GM23338 (cell line): ENCODE results near the gene C1orf185. TPM values are rescaled to one million over a fixed set of nuclear protein-coding genes. Genes with fewer than 3 reads are reported as not detected.
A peak's percentile ranks its signal among the peaks of the same experiment; 100 is the strongest.

Source experiments
- ATAC-seq: fragments of 200-7000 bp; cut with Tn5 transposase; 3 replicates; pipeline ENCODE4 v1.9.1; 2020
- DNase-seq: peaks from one replicate; pipeline ENCODE4 v3.0.0-alpha.2; 2015; ENCODE audit warnings: low spot score
- H2AFZ ChIP-seq: fragments of 200-600 bp; sonication (generic); 2 replicates; pipeline ENCODE4 v1.8.0; 2016; ENCODE audit warnings: antibody characterized with exemption, mild to moderate bottlenecking, moderate library complexity
- H3F3A ChIP-seq: fragments of 200-600 bp; sonication (generic); replicated peaks from 2 replicates; pipeline ENCODE4 v1.8.0; 2017; ENCODE audit warnings: antibody characterized with exemption, mixed run types, low read depth
- H3K27ac ChIP-seq: fragments of 200-600 bp; sonication (generic); 2 replicates; pipeline ENCODE4 v1.6.1; 2016; ENCODE audit warnings: low read depth
- H3K27me3 ChIP-seq: fragments of 200-600 bp; sonication (generic); 2 replicates; pipeline ENCODE4 v1.8.0; 2016; ENCODE audit warnings: mild to moderate bottlenecking, mixed run types, moderate library complexity; ENCODE audit not compliant: insufficient read depth
- H3K36me3 ChIP-seq: fragments of 200-600 bp; sonication (generic); 2 replicates; pipeline ENCODE4 v1.8.0; 2016; ENCODE audit warnings: mild to moderate bottlenecking; ENCODE audit not compliant: insufficient read depth
- H3K4me1 ChIP-seq: fragments of 200-600 bp; sonication (generic); 2 replicates; pipeline ENCODE4 v1.8.0; 2016; ENCODE audit warnings: mild to moderate bottlenecking, moderate library complexity; ENCODE audit not compliant: insufficient read depth
- H3K4me2 ChIP-seq: fragments of 200-600 bp; sonication (generic); 2 replicates; pipeline ENCODE4 v1.7.1; 2017; ENCODE audit warnings: mixed run types
- H3K4me3 ChIP-seq: fragments of 200-600 bp; sonication (generic); 2 replicates; pipeline ENCODE4 v1.6.1; 2016; ENCODE audit warnings: mixed run types
- H3K79me2 ChIP-seq: fragments of 200-600 bp; sonication (generic); replicated peaks from 2 replicates; pipeline ENCODE4 v1.8.0; 2017; ENCODE audit warnings: mild to moderate bottlenecking; ENCODE audit not compliant: insufficient read depth
- H3K9me2 ChIP-seq: fragments of 200-600 bp; sonication (generic); 2 replicates; pipeline ENCODE4 v1.8.0; 2017; ENCODE audit not compliant: insufficient read depth
- H4K20me1 ChIP-seq: fragments of 200-600 bp; sonication (generic); replicated peaks from 2 replicates; pipeline ENCODE4 v1.8.0; 2017; ENCODE audit warnings: mild to moderate bottlenecking; ENCODE audit not compliant: insufficient read depth
- H3K27ac Mint-ChIP-seq: 2 replicates; pipeline ENCODE4 v1.8.0; 2020; ENCODE audit warnings: inconsistent platforms, mild to moderate bottlenecking, moderate library complexity, mixed read lengths
- H3K27me3 Mint-ChIP-seq: 3 replicates; pipeline ENCODE4 v1.8.0; 2022; ENCODE audit warnings: low read depth, mild to moderate bottlenecking, moderate library complexity, mixed read lengths, inconsistent platforms; ENCODE audit not compliant: insufficient read depth, poor library complexity
- H3K36me3 Mint-ChIP-seq: 3 replicates; pipeline ENCODE4 v1.8.0; 2021; ENCODE audit warnings: low read depth, mild to moderate bottlenecking, inconsistent platforms, moderate library complexity, mixed read lengths
- H3K4me1 Mint-ChIP-seq: 3 replicates; pipeline ENCODE4 v1.8.0; 2020; ENCODE audit warnings: mild to moderate bottlenecking, inconsistent platforms, mixed read lengths
- H3K4me3 Mint-ChIP-seq: 3 replicates; pipeline ENCODE4 v1.8.0; 2021; ENCODE audit warnings: moderate library complexity, mild to moderate bottlenecking, inconsistent platforms, mixed read lengths
- H3K9me3 Mint-ChIP-seq: 3 replicates; pipeline ENCODE4 v1.8.0; 2020; ENCODE audit warnings: moderate library complexity, mild to moderate bottlenecking, inconsistent platforms, mixed read lengths
- CREB1 ChIP-seq: fragments of 250-450 bp; sonication (Bioruptor Pico); IDR thresholded peaks from 2 replicates; pipeline ENCODE4 v1.5.0; 2020; ENCODE audit warnings: low read depth, mild to moderate bottlenecking, moderate library complexity
- EZH2 ChIP-seq: fragments of 200-600 bp; sonication (generic); IDR thresholded peaks from one replicate; pipeline ENCODE4 v1.8.0; 2017; ENCODE audit warnings: antibody characterized with exemption, mild to moderate bottlenecking, low read depth; ENCODE audit not compliant: unreplicated experiment
- EZH2phosphoT487 ChIP-seq: fragments of 200-600 bp; sonication (generic); IDR thresholded peaks from one replicate; pipeline ENCODE4 v1.8.1; 2018; ENCODE audit warnings: antibody characterized with exemption; ENCODE audit not compliant: unreplicated experiment
- JUNB ChIP-seq: IDR thresholded peaks from one replicate; pipeline ENCODE4 v1.6.1; 2016; ENCODE audit warnings: antibody characterized with exemption; ENCODE audit not compliant: unreplicated experiment
- NANOG ChIP-seq: IDR thresholded peaks from 2 replicates; pipeline ENCODE4 v1.6.1; 2016; ENCODE audit warnings: antibody characterized with exemption, borderline replicate concordance
- POLR2AphosphoS5 ChIP-seq: IDR thresholded peaks from 2 replicates; pipeline ENCODE4 v1.6.1; 2016; ENCODE audit warnings: antibody characterized with exemption, low read depth
- STAT1 ChIP-seq: IDR thresholded peaks from one replicate; pipeline ENCODE4 v1.6.1; 2016; ENCODE audit warnings: antibody characterized with exemption; ENCODE audit not compliant: unreplicated experiment
- ZNF114 ChIP-seq: fragments of 250-450 bp; sonication (Bioruptor Pico); IDR thresholded peaks from 2 replicates; pipeline ENCODE4 v1.5.0; 2020; ENCODE audit warnings: mild to moderate bottlenecking, moderate library complexity
- ZNF331 ChIP-seq: fragments of 250-450 bp; sonication (Bioruptor Pico); IDR thresholded peaks from 2 replicates; pipeline ENCODE4 v1.5.0; 2020; ENCODE audit warnings: low read depth, mild to moderate bottlenecking, moderate library complexity
- polyA plus RNA-seq: library from polyadenylated mRNA; unstranded; fragments of >200 nt; fragmentation: Nextera tagmentation; extraction: Ambion mirVana; gene quantifications from 2 replicates; pipeline ENCODE4 v1.2.1, GENCODE V29; 2016
- total RNA-seq: library from RNA; depleted of rRNA; stranded (reverse); fragments of >200 nt; shearing (Covaris generic); gene quantifications from 2 replicates; pipeline ENCODE4 v1.2.3, GENCODE V29; 2014
- TF ChIP-seq, protein P1 (sequence below): IDR thresholded peaks from one replicate; pipeline ENCODE4 v1.6.1; 2018; ENCODE audit warnings: antibody characterized with exemption; ENCODE audit not compliant: unreplicated experiment
- TF ChIP-seq, protein P2 (sequence below): fragments of 250-450 bp; sonication (Bioruptor Pico); IDR thresholded peaks from 2 replicates; pipeline ENCODE4 v1.5.0; 2020; ENCODE audit warnings: mild to moderate bottlenecking, moderate library complexity
- TF ChIP-seq, protein P3 (sequence below), 2 experiments: fragments of 200-600 bp in 1 of 2; sonication (generic) in 1 of 2; conservative IDR thresholded peaks; 2 replicates each; pipeline versions ENCODE4 v1.5.1 to v1.6.1; 2016 to 2017; ENCODE audit warnings: antibody characterized with exemption in 2 of 2, low read depth in 2 of 2, mild to moderate bottlenecking in 2 of 2, moderate library complexity in 1 of 2
- TF ChIP-seq, protein P4 (sequence below): IDR thresholded peaks from 2 replicates; pipeline ENCODE4 v1.6.1; 2016; ENCODE audit warnings: antibody characterized with exemption

The C1orf185 gene
- total and polyA plus RNA-seq, 2 experiments from 2014 or later, result not detected

DNA sequence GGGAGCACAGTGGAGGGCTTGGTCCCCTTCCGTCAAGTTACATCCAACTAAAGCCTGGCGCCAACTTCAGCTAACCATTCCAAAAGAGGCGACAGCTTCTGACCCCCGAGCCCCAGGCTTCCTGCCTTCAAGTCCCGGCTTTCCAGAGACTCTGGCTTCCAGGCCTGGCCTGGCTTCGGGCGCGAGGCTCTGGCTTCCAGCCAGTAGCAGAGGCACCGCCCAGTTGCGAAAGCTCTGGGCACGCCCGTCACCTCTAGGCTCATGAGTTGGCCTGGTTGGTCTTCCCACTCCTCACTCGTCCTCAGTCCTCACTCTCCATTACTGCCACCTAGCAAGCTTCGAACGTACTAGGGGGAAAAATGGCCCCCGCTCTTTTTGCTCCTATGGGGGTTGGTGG lies 30.0 kb upstream of the C1orf185 start:
- Histone ChIP-seq H3K9me2 (0 out of 2 replicates have a peak, but pooled peaks cover 4% of the 10 kb centered on the region), H3K4me2 (no peak overlapping the region), H3K79me2 (no peaks in the 10 kb centered on the region), H3K4me3 (no peak overlapping the region), H3K4me1 (no peaks in the 10 kb centered on the region), H2AFZ (peak overlapping the region; percentile 83), H3K27ac (no peak overlapping the region), H3K36me3 (no peaks in the 10 kb centered on the region), H4K20me1 (no peaks in the 10 kb centered on the region), H3F3A (no peaks in the 10 kb centered on the region), H3K27me3 (no peaks in the 10 kb centered on the region)
- Mint-ChIP-seq H3K9me3 (no peaks in the 10 kb centered on the region), H3K27me3 (no peaks in the 10 kb centered on the region), H3K4me3 (no peak overlapping the region), H3K27ac (no peak overlapping the region), H3K36me3 (no peaks in the 10 kb centered on the region), H3K4me1 (no peaks in the 10 kb centered on the region)
- DNase-seq (peak; percentile 16), ATAC-seq (peak; percentile 35; the same call in 2 of the 3 replicates)
- TF ChIP-seq NANOG (no peak), EZH2 (no peak), POLR2AphosphoS5 (no peak), STAT1 (no peak), ZNF114 (CRISPR knock-in tag) (no peak), EZH2phosphoT487 (no peak), JUNB (no peak), ZNF331 (CRISPR knock-in tag) (no peak), CREB1 (no peak)
- TF ChIP-seq, protein P1, sequence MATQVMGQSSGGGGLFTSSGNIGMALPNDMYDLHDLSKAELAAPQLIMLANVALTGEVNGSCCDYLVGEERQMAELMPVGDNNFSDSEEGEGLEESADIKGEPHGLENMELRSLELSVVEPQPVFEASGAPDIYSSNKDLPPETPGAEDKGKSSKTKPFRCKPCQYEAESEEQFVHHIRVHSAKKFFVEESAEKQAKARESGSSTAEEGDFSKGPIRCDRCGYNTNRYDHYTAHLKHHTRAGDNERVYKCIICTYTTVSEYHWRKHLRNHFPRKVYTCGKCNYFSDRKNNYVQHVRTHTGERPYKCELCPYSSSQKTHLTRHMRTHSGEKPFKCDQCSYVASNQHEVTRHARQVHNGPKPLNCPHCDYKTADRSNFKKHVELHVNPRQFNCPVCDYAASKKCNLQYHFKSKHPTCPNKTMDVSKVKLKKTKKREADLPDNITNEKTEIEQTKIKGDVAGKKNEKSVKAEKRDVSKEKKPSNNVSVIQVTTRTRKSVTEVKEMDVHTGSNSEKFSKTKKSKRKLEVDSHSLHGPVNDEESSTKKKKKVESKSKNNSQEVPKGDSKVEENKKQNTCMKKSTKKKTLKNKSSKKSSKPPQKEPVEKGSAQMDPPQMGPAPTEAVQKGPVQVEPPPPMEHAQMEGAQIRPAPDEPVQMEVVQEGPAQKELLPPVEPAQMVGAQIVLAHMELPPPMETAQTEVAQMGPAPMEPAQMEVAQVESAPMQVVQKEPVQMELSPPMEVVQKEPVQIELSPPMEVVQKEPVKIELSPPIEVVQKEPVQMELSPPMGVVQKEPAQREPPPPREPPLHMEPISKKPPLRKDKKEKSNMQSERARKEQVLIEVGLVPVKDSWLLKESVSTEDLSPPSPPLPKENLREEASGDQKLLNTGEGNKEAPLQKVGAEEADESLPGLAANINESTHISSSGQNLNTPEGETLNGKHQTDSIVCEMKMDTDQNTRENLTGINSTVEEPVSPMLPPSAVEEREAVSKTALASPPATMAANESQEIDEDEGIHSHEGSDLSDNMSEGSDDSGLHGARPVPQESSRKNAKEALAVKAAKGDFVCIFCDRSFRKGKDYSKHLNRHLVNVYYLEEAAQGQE, result no peak
- TF ChIP-seq, protein P2, sequence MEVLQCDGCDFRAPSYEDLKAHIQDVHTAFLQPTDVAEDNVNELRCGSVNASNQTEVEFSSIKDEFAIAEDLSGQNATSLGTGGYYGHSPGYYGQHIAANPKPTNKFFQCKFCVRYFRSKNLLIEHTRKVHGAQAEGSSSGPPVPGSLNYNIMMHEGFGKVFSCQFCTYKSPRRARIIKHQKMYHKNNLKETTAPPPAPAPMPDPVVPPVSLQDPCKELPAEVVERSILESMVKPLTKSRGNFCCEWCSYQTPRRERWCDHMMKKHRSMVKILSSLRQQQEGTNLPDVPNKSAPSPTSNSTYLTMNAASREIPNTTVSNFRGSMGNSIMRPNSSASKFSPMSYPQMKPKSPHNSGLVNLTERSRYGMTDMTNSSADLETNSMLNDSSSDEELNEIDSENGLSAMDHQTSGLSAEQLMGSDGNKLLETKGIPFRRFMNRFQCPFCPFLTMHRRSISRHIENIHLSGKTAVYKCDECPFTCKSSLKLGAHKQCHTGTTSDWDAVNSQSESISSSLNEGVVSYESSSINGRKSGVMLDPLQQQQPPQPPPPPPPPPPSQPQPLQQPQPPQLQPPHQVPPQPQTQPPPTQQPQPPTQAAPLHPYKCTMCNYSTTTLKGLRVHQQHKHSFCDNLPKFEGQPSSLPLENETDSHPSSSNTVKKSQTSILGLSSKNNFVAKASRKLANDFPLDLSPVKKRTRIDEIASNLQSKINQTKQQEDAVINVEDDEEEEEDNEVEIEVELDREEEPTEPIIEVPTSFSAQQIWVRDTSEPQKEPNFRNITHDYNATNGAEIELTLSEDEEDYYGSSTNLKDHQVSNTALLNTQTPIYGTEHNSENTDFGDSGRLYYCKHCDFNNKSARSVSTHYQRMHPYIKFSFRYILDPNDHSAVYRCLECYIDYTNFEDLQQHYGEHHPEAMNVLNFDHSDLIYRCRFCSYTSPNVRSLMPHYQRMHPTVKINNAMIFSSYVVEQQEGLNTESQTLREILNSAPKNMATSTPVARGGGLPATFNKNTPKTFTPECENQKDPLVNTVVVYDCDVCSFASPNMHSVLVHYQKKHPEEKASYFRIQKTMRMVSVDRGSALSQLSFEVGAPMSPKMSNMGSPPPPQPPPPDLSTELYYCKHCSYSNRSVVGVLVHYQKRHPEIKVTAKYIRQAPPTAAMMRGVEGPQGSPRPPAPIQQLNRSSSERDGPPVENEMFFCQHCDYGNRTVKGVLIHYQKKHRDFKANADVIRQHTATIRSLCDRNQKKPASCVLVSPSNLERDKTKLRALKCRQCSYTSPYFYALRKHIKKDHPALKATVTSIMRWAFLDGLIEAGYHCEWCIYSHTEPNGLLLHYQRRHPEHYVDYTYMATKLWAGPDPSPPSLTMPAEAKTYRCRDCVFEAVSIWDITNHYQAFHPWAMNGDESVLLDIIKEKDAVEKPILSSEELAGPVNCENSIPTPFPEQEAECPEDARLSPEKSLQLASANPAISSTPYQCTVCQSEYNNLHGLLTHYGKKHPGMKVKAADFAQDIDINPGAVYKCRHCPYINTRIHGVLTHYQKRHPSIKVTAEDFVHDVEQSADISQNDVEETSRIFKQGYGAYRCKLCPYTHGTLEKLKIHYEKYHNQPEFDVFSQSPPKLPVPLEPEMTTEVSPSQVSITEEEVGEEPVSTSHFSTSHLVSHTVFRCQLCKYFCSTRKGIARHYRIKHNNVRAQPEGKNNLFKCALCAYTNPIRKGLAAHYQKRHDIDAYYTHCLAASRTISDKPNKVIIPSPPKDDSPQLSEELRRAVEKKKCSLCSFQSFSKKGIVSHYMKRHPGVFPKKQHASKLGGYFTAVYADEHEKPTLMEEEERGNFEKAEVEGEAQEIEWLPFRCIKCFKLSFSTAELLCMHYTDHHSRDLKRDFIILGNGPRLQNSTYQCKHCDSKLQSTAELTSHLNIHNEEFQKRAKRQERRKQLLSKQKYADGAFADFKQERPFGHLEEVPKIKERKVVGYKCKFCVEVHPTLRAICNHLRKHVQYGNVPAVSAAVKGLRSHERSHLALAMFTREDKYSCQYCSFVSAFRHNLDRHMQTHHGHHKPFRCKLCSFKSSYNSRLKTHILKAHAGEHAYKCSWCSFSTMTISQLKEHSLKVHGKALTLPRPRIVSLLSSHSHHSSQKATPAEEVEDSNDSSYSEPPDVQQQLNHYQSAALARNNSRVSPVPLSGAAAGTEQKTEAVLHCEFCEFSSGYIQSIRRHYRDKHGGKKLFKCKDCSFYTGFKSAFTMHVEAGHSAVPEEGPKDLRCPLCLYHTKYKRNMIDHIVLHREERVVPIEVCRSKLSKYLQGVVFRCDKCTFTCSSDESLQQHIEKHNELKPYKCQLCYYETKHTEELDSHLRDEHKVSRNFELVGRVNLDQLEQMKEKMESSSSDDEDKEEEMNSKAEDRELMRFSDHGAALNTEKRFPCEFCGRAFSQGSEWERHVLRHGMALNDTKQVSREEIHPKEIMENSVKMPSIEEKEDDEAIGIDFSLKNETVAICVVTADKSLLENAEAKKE (CRISPR knock-in tag), result no peak
- TF ChIP-seq, protein P3, sequence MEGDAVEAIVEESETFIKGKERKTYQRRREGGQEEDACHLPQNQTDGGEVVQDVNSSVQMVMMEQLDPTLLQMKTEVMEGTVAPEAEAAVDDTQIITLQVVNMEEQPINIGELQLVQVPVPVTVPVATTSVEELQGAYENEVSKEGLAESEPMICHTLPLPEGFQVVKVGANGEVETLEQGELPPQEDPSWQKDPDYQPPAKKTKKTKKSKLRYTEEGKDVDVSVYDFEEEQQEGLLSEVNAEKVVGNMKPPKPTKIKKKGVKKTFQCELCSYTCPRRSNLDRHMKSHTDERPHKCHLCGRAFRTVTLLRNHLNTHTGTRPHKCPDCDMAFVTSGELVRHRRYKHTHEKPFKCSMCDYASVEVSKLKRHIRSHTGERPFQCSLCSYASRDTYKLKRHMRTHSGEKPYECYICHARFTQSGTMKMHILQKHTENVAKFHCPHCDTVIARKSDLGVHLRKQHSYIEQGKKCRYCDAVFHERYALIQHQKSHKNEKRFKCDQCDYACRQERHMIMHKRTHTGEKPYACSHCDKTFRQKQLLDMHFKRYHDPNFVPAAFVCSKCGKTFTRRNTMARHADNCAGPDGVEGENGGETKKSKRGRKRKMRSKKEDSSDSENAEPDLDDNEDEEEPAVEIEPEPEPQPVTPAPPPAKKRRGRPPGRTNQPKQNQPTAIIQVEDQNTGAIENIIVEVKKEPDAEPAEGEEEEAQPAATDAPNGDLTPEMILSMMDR (conservative IDR thresholded peaks at IDR 0.05; ENCODE audit: low read depth in 2 of 2), result no peak
- TF ChIP-seq, protein P4, sequence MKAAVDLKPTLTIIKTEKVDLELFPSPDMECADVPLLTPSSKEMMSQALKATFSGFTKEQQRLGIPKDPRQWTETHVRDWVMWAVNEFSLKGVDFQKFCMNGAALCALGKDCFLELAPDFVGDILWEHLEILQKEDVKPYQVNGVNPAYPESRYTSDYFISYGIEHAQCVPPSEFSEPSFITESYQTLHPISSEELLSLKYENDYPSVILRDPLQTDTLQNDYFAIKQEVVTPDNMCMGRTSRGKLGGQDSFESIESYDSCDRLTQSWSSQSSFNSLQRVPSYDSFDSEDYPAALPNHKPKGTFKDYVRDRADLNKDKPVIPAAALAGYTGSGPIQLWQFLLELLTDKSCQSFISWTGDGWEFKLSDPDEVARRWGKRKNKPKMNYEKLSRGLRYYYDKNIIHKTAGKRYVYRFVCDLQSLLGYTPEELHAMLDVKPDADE, result no peak
